ENCODE measurements around the gene ACSF2. TPM values are rescaled to one million over a fixed set of nuclear protein-coding genes. Genes with fewer than 3 reads are reported as not detected.

Gene ACSF2
- total RNA-seq, 1 donor from 2014 or later, result 28.8 TPM

DNA sequence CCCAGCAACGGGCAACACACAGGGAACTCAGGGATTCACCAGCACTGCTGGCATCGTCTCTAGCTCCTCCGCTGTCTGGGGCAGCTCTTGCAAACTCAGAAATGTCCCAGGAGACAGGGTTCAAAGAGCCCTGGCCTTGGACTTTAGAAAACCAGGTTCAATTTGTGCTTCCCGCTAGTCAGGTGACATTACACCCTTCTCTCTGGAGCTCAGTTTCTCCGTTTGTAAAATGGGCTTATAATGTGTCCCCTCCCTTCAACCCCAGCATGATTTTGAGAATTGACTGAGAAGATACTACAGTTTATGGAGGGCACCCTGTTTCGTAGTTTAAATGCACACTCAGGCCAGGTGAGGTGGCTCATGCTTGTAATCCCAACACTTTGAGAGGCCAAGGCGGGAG is 80.3 kb downstream of the ACSF2 start:
- Histone ChIP-seq H3K27ac (no peak overlapping the region), H3K4me1 (peaks cover 8% of the 10 kb centered on the region), H3K9me3 (ENCODE audit: low read depth) (no peaks in the 10 kb centered on the region), H4K20me1 (ENCODE audit: low read depth) (no peaks in the 10 kb centered on the region), H3F3A (ENCODE audit: low read depth) (peaks cover 30% of the 10 kb centered on the region), H2AFZ (replicated peaks) (no peak overlapping the region), H3K4me3 (no peak overlapping the region), H3K27me3 (no peaks in the 10 kb centered on the region), H3K9ac (no peak overlapping the region), H3K36me3 (no peaks in the 10 kb centered on the region), H3K79me2 (ENCODE audit: low read depth) (no peaks in the 10 kb centered on the region), H3K4me2 (no peak overlapping the region)
- no peak for TF ChIP-seq EZH2phosphoT487 (IDR thresholded peaks at IDR 0.05)
- TF ChIP-seq, protein P1, sequence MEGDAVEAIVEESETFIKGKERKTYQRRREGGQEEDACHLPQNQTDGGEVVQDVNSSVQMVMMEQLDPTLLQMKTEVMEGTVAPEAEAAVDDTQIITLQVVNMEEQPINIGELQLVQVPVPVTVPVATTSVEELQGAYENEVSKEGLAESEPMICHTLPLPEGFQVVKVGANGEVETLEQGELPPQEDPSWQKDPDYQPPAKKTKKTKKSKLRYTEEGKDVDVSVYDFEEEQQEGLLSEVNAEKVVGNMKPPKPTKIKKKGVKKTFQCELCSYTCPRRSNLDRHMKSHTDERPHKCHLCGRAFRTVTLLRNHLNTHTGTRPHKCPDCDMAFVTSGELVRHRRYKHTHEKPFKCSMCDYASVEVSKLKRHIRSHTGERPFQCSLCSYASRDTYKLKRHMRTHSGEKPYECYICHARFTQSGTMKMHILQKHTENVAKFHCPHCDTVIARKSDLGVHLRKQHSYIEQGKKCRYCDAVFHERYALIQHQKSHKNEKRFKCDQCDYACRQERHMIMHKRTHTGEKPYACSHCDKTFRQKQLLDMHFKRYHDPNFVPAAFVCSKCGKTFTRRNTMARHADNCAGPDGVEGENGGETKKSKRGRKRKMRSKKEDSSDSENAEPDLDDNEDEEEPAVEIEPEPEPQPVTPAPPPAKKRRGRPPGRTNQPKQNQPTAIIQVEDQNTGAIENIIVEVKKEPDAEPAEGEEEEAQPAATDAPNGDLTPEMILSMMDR (IDR thresholded peaks at IDR 0.05), result no peak
- TF ChIP-seq EZH2 (IDR thresholded peaks at IDR 0.05), result no peak
- Mint-ChIP-seq H3K36me3 (no peaks in the 10 kb centered on the region), H3K27ac (peak overlapping the region; percentile 29), H3K4me1 (peaks cover 53% of the 10 kb centered on the region), H3K27me3 (ENCODE audit: insufficient read depth, low read depth) (peaks cover 25% of the 10 kb centered on the region), H3K4me3 (no peak overlapping the region), H3K9me3 (no peaks in the 10 kb centered on the region)
- DNase-seq (ENCODE audit: low spot score), result no peak

DNA sequence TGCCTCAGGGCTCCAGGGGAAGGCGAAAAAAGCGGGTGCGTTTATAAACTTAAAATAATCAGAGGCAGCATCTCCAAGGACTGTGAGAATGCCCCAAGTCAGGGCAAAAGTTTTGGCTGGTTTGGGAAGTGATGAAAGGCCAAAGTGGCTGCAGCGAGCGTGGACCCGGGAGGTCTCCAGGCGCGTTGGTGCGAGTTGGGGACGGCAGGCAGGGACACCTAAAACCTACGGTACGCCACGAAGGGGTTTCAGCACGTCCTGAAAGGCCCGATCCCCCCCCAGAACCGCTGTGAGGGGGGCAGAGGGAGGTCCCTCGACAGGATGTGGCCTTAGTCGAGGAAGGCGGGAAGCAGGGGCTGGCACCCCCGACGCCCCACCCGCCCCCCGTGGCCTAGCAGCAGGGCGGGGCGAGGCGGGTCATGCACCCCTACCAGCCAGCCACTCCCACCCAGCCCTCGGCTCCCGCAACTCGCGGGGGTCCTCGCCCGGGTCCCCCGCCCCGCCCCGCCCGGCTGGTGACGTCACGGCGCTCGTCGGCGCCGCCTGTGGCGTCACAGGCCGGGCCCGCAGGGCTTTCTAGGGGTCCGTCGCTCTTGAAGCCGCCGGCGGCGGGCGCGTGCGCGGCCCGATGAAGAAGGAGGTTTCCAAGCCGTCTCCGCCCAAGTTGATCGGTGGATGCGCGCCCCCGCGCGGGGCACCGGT is 82.0 kb downstream of the ACSF2 start, which contains the start of gene MYCBPAP:
Gene MYCBPAP (plus strand): TSS at position 569 of the 702 bp plus-strand sequence. CDS start 236 bp downstream, outside the sequence.
- H3K27ac ChIP-seq, result peak within 1 kb of the TSS; percentile 24
- H3K79me2 ChIP-seq (ENCODE audit: low read depth), result no peaks in the 10 kb centered on the region
- H3K36me3 ChIP-seq, result no peaks in the 10 kb centered on the region
- peak within 1 kb of the TSS; percentile 96 for H3K4me2 ChIP-seq
- H3K4me1 Mint-ChIP-seq, result peaks cover 51% of the 10 kb centered on the region
- TF ChIP-seq EZH2 (IDR thresholded peaks at IDR 0.05) (no peak), EZH2phosphoT487 (IDR thresholded peaks at IDR 0.05) (no peak)
- TF ChIP-seq, protein P1 (IDR thresholded peaks at IDR 0.05), result no peak
- H3K9me3 ChIP-seq (ENCODE audit: low read depth), result no peaks in the 10 kb centered on the region
- H3K4me3 ChIP-seq, result peak within 1 kb of the TSS; percentile 63
- peaks cover 30% of the 10 kb centered on the region for H3K27me3 Mint-ChIP-seq (ENCODE audit: insufficient read depth, low read depth)
- H3K9me3 Mint-ChIP-seq, result no peaks in the 10 kb centered on the region
- peak; percentile 96 for DNase-seq (ENCODE audit: low spot score)
- H3K27ac Mint-ChIP-seq, result no peak within 1 kb of the TSS
- no peaks in the 10 kb centered on the region for H4K20me1 ChIP-seq (ENCODE audit: low read depth)
- H3K27me3 ChIP-seq, result no peaks in the 10 kb centered on the region
- peaks cover 25% of the 10 kb centered on the region for H3F3A ChIP-seq (ENCODE audit: low read depth)
- H2AFZ ChIP-seq (replicated peaks), result peak within 1 kb of the TSS; percentile 87
- no peaks in the 10 kb centered on the region for H3K36me3 Mint-ChIP-seq
- H3K9ac ChIP-seq, result no peak within 1 kb of the TSS
- H3K4me3 Mint-ChIP-seq, result peak within 1 kb of the TSS; percentile 83
- H3K4me1 ChIP-seq, result peaks cover 8% of the 10 kb centered on the region

GRCh38 chr17:50508573-50509460 is 82.8 kb downstream of the ACSF2 start:
- Histone ChIP-seq H3K9me3 (ENCODE audit: low read depth) (no peaks in the 10 kb centered on the region), H3K4me1 (peaks cover 2% of the 10 kb centered on the region), H3F3A (ENCODE audit: low read depth) (peaks cover 25% of the 10 kb centered on the region), H3K4me3 (peak overlapping the region; percentile 63), H3K4me2 (peak overlapping the region; percentile 96), H3K79me2 (ENCODE audit: low read depth) (no peaks in the 10 kb centered on the region), H3K27me3 (no peaks in the 10 kb centered on the region), H2AFZ (replicated peaks) (peak overlapping the region; percentile 87), H3K36me3 (no peaks in the 10 kb centered on the region), H3K9ac (no peak overlapping the region), H4K20me1 (ENCODE audit: low read depth) (no peaks in the 10 kb centered on the region), H3K27ac (peak overlapping the region; percentile 24)
- DNase-seq (ENCODE audit: low spot score), result no peak
- peaks cover 26% of the 10 kb centered on the region for H3K27me3 Mint-ChIP-seq (ENCODE audit: insufficient read depth, low read depth)
- H3K36me3 Mint-ChIP-seq, result no peaks in the 10 kb centered on the region
- no peaks in the 10 kb centered on the region for H3K9me3 Mint-ChIP-seq
- H3K4me3 Mint-ChIP-seq, result peak overlapping the region; percentile 69
- H3K27ac Mint-ChIP-seq, result no peak overlapping the region
- peaks cover 48% of the 10 kb centered on the region for H3K4me1 Mint-ChIP-seq
- TF ChIP-seq EZH2 (IDR thresholded peaks at IDR 0.05) (no peak), EZH2phosphoT487 (IDR thresholded peaks at IDR 0.05) (no peak)
- TF ChIP-seq, protein P1 (IDR thresholded peaks at IDR 0.05), result no peak

Data from neural progenitor cell (in vitro differentiated cells).